Measurements from ENCODE around the gene NFATC2. TPM values are rescaled to one million over a fixed set of nuclear protein-coding genes. Genes with fewer than 3 reads are reported as not detected.
A peak's percentile ranks its signal among the peaks of the same experiment; 100 is the strongest.

NFATC2 gene
- total RNA-seq, 1 experiment from 2014 or later = 32.3 TPM

DNA sequence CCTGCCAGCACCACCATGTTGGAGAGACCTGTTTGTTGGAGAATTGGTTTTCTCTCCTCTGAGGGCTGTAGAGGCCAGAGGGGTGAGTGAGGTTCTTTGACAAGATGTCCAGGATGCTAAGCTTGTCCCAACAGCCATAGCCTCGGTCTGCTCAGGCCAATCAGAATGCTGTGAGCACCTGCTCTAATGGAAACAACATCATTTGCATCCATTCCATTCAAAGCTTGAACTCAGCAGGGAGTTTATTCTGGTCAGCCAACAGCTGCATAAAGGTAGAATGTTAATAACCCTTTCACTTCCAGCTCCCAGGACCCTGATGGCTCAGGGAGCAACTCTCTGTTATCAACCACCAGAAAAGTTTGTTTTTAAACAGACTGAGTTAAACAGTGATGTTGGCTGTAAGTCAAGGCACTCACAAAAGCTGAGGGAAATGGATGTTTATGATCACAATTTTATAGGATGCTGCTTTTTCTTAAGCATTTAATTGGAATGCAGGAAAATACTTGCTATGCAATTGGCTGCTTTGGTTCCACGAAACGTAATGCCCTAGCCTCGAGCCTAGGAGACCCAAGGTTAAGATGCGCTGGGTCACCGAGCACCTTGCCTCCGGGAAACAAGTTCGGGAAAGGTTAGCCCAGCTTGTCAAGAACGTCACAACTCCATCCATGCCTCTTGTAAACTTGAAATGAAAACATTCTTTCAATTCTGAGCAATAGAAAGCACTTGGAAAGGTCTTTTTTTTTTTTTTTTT, 155.2 kb downstream of the NFATC2 start:
- Histone ChIP-seq H2AFZ (ENCODE audit: low read length) (no peak overlapping the region), H3K36me3 (ENCODE audit: insufficient read depth, low read length) (peaks cover 28% of the 10 kb centered on the region; the same call in 1 of the 2 replicates), H4K20me1 (ENCODE audit: insufficient read depth, low read depth, low read length) (no peaks in the 10 kb centered on the region), H3K27ac (ENCODE audit: low read length) (peak overlapping the region; percentile 99), H3K79me2 (ENCODE audit: low read length) (peaks cover 90% of the 10 kb centered on the region), H3K9me2 (replicated peaks; ENCODE audit: insufficient read depth, low read length) (no peaks in the 10 kb centered on the region), H3K27me3 (ENCODE audit: low read length) (no peaks in the 10 kb centered on the region), H3K4me3 (ENCODE audit: low read length) (peak overlapping the region; percentile 66), H3K9me3 (ENCODE audit: low read length) (no peaks in the 10 kb centered on the region), H3K4me2 (ENCODE audit: low read depth, low read length, poor library complexity, severe bottlenecking) (peak overlapping the region; percentile 79), H3K9ac (ENCODE audit: low read length) (peak overlapping the region; percentile 90), H3K4me1 (ENCODE audit: low read length) (peaks cover 79% of the 10 kb centered on the region)
- peak; percentile 81 for DNase-seq

DNA sequence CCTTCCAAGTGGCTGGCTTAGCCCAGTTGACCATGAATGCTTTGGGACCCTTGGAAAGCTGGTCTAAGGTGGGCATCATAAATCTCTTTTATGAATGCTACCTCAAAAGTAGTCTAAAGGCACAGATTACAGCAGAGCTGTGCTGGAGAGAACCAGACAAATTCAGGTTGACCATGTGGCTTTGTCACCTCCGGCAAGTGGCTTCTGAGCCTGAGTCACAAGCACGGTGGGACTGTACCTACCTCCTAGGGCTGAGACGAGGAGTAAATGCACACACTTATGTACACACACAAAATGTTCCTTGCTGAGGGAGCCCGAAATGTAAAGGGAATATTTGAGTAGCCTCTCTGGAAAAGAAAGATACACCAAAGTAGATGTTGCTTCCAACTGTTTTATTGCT, 155.9 kb downstream of the NFATC2 start:
- peak; percentile 72 for DNase-seq

DNA sequence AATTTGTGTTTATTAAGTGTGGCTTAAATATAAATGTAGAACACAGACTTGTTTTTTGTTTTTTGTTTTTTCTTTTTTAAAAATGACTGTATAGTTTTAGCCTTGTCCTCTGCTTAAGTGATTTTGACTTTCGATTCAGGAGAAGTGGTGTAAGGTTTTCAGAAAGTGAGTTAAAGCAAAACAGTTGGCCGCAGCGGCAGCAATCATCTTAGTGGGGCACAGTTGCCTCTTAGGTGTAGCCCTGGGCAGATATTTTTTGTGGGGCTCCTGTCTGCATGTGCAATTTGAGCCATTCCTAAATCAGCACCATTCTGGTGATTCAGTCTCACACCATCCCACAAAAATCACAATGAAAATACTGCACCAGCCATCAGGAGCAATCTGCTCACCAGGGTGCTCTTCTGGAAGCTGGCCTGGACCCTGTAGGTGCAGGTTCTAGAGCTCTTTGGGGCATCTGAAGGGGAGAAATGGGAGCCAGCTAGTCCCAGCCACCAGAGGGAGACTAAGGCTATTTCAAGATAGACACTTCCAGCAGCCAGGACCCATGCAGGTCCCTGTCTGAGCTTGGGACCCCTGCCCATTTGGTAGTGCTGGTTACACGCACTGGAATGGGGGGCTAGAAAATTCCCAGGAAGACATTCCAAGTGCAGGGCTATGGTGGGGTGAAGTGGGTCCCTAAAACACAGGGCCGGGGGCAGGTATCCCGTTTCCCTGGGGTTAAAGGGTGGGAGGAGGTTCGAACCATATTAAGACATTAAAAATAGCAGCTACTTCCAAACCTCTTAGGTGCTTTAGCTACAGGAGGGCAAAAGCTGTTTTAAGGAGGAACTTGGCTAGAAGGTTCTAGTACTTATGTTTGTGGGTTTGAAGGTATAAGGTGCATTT, 156.6 kb downstream of the NFATC2 start:
- Histone ChIP-seq H2AFZ (ENCODE audit: low read length) (no peak overlapping the region), H3K9me3 (ENCODE audit: low read length) (no peaks in the 10 kb centered on the region), H3K4me3 (ENCODE audit: low read length) (peak overlapping the region; percentile 66), H3K9me2 (replicated peaks; ENCODE audit: insufficient read depth, low read length) (no peaks in the 10 kb centered on the region), H3K27ac (ENCODE audit: low read length) (peak overlapping the region; percentile 99), H3K79me2 (ENCODE audit: low read length) (peaks cover 77% of the 10 kb centered on the region), H3K9ac (ENCODE audit: low read length) (peak overlapping the region; percentile 90), H3K36me3 (ENCODE audit: insufficient read depth, low read length) (peaks cover 26% of the 10 kb centered on the region; the same call in 1 of the 2 replicates), H4K20me1 (ENCODE audit: insufficient read depth, low read depth, low read length) (no peaks in the 10 kb centered on the region), H3K4me1 (ENCODE audit: low read length) (peaks cover 93% of the 10 kb centered on the region), H3K27me3 (ENCODE audit: low read length) (no peaks in the 10 kb centered on the region), H3K4me2 (ENCODE audit: low read depth, low read length, poor library complexity, severe bottlenecking) (peak overlapping the region; percentile 79)
- peak; percentile 82 for DNase-seq

More for the DNA sequence above, 155.9 kb downstream of the NFATC2 start:
- peaks cover 83% of the 10 kb centered on the region for H3K79me2 ChIP-seq (ENCODE audit: low read length)
- H3K27ac ChIP-seq (ENCODE audit: low read length) = peak overlapping the region; percentile 99
- peak overlapping the region; percentile 79 for H3K4me2 ChIP-seq (ENCODE audit: low read depth, low read length, poor library complexity, severe bottlenecking)
- peaks cover 26% of the 10 kb centered on the region; the same call in 1 of the 2 replicates for H3K36me3 ChIP-seq (ENCODE audit: insufficient read depth, low read length)
- H3K4me3 ChIP-seq (ENCODE audit: low read length) = peak overlapping the region; percentile 66
- H4K20me1 ChIP-seq (ENCODE audit: insufficient read depth, low read depth, low read length) = no peaks in the 10 kb centered on the region
- H3K9me3 ChIP-seq (ENCODE audit: low read length) = no peaks in the 10 kb centered on the region
- no peak overlapping the region for H2AFZ ChIP-seq (ENCODE audit: low read length)
- no peaks in the 10 kb centered on the region for H3K27me3 ChIP-seq (ENCODE audit: low read length)
- peaks cover 86% of the 10 kb centered on the region for H3K4me1 ChIP-seq (ENCODE audit: low read length)
- H3K9ac ChIP-seq (ENCODE audit: low read length) = peak overlapping the region; percentile 90
- H3K9me2 ChIP-seq (replicated peaks; ENCODE audit: insufficient read depth, low read length) = no peaks in the 10 kb centered on the region

DNA sequence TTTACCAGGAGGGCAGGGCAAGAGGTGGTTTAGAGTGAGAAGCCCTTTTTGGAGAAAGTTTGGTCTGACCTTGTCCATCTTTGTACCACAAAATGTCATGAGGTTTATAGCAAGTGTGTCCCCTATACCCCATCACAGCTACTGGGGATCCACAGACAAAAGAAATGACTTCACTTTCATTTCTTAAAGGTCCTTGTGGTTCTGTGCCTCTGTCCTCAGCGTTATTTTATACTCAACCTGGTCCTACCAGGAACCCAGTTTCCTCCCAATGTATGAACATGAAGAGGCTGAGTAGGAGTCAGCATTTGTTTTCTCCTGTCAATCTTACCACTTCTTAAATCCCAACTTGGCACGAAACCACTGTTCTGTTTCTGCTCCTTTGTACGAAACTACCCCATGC, 157.6 kb downstream of the NFATC2 start:
- DNase-seq = no peak
- no peaks in the 10 kb centered on the region for H4K20me1 ChIP-seq (ENCODE audit: insufficient read depth, low read depth, low read length)
- H3K4me3 ChIP-seq (ENCODE audit: low read length) = peak overlapping the region; percentile 66
- peak overlapping the region; percentile 79 for H3K4me2 ChIP-seq (ENCODE audit: low read depth, low read length, poor library complexity, severe bottlenecking)
- no peaks in the 10 kb centered on the region for H3K9me3 ChIP-seq (ENCODE audit: low read length)
- no peaks in the 10 kb centered on the region for H3K27me3 ChIP-seq (ENCODE audit: low read length)
- peak overlapping the region; percentile 99 for H3K27ac ChIP-seq (ENCODE audit: low read length)
- H3K4me1 ChIP-seq (ENCODE audit: low read length) = peaks cover 100% of the 10 kb centered on the region
- peak overlapping the region; percentile 90 for H3K9ac ChIP-seq (ENCODE audit: low read length)
- no peaks in the 10 kb centered on the region for H3K9me2 ChIP-seq (replicated peaks; ENCODE audit: insufficient read depth, low read length)
- no peak overlapping the region for H2AFZ ChIP-seq (ENCODE audit: low read length)
- peaks cover 67% of the 10 kb centered on the region for H3K79me2 ChIP-seq (ENCODE audit: low read length)
- H3K36me3 ChIP-seq (ENCODE audit: insufficient read depth, low read length) = peaks cover 21% of the 10 kb centered on the region; the same call in 1 of the 2 replicates

DNA sequence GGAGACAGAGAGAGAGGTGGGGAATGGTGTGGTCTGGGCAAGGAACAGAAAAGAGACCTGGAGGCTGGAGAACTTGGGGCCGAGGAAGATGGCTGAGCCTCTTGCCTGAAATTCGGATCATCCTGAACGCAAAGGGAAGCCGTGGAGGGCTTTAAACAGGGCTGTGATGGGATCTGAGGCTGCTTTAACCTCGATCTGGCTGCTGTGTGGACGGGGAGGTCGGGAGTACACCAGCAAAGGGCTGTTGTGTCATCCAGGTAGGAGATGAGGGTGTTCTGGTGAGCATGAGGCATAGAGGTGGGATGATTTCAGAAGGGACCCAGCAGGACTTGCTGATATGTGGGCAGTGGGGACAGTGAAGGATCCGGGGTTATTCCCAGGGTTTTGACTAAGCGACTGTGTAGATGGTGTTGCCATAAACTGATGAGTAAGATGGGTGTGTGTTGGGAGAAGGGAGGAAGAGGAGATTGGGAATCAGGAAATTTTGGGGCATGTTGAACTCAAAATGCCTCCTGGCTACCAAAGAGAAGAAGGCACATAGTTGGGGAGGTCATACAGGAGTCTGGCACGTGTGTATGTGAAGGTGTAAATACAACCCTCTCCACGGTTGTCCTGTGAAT, 158.5 kb downstream of the NFATC2 start:
- Histone ChIP-seq H2AFZ (ENCODE audit: low read length) (no peak overlapping the region), H3K9me2 (replicated peaks; ENCODE audit: insufficient read depth, low read length) (no peaks in the 10 kb centered on the region), H4K20me1 (ENCODE audit: insufficient read depth, low read depth, low read length) (no peaks in the 10 kb centered on the region), H3K27ac (ENCODE audit: low read length) (peak overlapping the region; percentile 99), H3K9ac (ENCODE audit: low read length) (peak overlapping the region; percentile 90), H3K79me2 (ENCODE audit: low read length) (peaks cover 58% of the 10 kb centered on the region), H3K4me2 (ENCODE audit: low read depth, low read length, poor library complexity, severe bottlenecking) (peak overlapping the region; percentile 79), H3K4me3 (ENCODE audit: low read length) (peak overlapping the region; percentile 66), H3K9me3 (ENCODE audit: low read length) (no peaks in the 10 kb centered on the region), H3K36me3 (ENCODE audit: insufficient read depth, low read length) (peaks cover 14% of the 10 kb centered on the region; the same call in 1 of the 2 replicates), H3K27me3 (ENCODE audit: low read length) (no peaks in the 10 kb centered on the region), H3K4me1 (ENCODE audit: low read length) (peaks cover 98% of the 10 kb centered on the region)
- DNase-seq = peak; percentile 71

DNA sequence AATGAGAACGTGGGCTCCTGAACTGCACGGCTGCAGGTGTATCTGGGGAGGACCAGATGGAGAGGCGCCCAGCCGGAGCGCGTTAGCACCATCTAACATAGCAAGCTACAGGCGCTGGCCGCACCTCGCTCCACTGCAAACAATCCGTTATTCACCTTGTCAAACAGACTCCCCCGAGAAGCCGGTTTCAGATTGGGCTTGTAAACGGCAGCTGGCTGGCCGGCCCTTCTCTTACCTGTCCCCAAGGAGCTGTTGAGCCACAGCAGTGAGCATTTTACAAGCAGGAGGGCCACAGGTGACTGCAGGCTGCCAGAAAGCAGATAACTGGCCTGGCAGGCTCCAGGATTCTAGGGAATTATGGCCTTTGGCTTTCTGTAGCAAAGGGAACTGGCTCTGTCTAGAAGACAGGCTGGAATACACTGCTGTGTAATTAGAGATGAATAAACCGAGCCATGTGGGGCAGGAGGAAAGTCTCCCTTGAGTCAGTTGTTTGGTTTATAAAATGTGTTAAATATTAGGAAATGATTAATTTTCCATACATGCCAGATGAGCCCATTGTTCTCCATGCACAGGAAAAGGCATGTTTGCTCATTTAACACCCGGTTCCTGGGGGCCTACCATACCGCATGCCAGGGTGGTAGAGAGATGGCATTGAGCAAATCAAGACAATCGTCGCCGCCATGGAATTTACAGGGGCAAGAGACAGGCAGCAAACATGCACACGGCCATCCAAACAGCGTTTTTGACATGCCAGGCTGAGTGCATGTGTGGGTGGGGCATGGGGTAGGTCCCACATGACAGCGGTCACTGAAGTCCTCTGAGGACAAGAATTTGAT, 159.3 kb downstream of the NFATC2 start:
- peak; percentile 95 for DNase-seq
- Histone ChIP-seq H3K27me3 (ENCODE audit: low read length) (no peaks in the 10 kb centered on the region), H3K36me3 (ENCODE audit: insufficient read depth, low read length) (peaks cover 10% of the 10 kb centered on the region; the same call in 1 of the 2 replicates), H3K9me3 (ENCODE audit: low read length) (no peaks in the 10 kb centered on the region), H3K4me1 (ENCODE audit: low read length) (peaks cover 90% of the 10 kb centered on the region), H3K4me2 (ENCODE audit: low read depth, low read length, poor library complexity, severe bottlenecking) (peak overlapping the region; percentile 79), H2AFZ (ENCODE audit: low read length) (no peak overlapping the region), H4K20me1 (ENCODE audit: insufficient read depth, low read depth, low read length) (no peaks in the 10 kb centered on the region), H3K79me2 (ENCODE audit: low read length) (peaks cover 51% of the 10 kb centered on the region), H3K27ac (ENCODE audit: low read length) (peak overlapping the region; percentile 99), H3K4me3 (ENCODE audit: low read length) (peak overlapping the region; percentile 66), H3K9ac (ENCODE audit: low read length) (peak overlapping the region; percentile 90), H3K9me2 (replicated peaks; ENCODE audit: insufficient read depth, low read length) (no peaks in the 10 kb centered on the region)

DNA sequence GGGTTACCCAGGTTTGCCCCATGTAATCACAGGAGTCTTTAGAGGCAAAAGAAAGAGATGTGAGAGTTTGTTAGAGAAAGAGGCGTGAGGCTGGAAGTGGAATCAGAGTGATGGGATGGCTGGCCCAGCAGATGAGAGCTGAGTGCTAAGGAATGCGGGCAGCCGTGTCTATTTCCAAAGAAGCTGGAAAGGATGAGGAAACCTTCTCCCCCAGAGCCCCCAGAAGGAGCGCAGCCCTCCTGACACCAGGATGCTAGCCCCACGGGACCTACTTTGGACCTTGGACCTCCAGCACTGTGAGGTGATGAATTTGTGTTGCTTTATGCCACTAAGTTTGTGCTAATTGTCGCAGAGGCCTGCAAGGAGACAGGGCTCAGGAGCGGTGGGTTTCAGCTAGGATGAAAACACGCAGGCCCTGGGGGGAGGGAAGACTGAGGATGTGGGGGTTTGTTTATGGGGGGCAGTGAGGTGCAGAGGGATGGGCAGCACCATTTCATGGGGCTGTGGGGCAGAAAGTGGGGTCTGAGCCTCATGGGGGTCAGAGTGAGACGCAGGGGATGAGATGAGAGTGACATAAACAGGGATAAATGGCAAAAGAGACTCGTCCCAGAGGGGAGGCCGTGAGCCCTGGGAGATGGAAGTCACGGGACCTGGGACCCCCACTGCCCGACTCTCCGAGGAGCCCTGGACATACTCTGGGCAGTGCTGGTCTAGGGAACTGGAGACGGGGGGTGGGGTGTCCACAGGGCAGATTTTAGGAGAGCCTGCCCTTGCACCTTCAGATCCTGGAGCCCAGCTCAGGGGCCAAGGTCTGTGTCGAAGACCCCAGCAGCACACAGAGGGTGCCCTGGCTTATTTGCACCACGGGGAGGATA, 160.2 kb downstream of the NFATC2 start:
- H3K27me3 ChIP-seq (ENCODE audit: low read length) = no peaks in the 10 kb centered on the region
- peak overlapping the region; percentile 90 for H3K9ac ChIP-seq (ENCODE audit: low read length)
- H4K20me1 ChIP-seq (ENCODE audit: insufficient read depth, low read depth, low read length) = no peaks in the 10 kb centered on the region
- peak overlapping the region; percentile 79 for H3K4me2 ChIP-seq (ENCODE audit: low read depth, low read length, poor library complexity, severe bottlenecking)
- no peaks in the 10 kb centered on the region for H3K9me3 ChIP-seq (ENCODE audit: low read length)
- H2AFZ ChIP-seq (ENCODE audit: low read length) = no peak overlapping the region
- peaks cover 81% of the 10 kb centered on the region for H3K4me1 ChIP-seq (ENCODE audit: low read length)
- no peaks in the 10 kb centered on the region for H3K9me2 ChIP-seq (replicated peaks; ENCODE audit: insufficient read depth, low read length)
- H3K79me2 ChIP-seq (ENCODE audit: low read length) = peaks cover 43% of the 10 kb centered on the region
- peak overlapping the region; percentile 99 for H3K27ac ChIP-seq (ENCODE audit: low read length)
- no peak for DNase-seq
- H3K4me3 ChIP-seq (ENCODE audit: low read length) = peak overlapping the region; percentile 66
- H3K36me3 ChIP-seq (ENCODE audit: insufficient read depth, low read length) = peaks cover 1% of the 10 kb centered on the region; the same call in 1 of the 2 replicates
